BLaER1 treated with 17β-estradiol and CSF1 and Interleukin-3, amounts not matched to agents 10 nM and 100 nM (cell line): Measurements from ENCODE around the gene MTRF1L.

Source experiments
- H3K27ac ChIP-seq, 11 experiments: shearing (Covaris generic); formaldehyde crosslinking; 2 replicates each; pipeline ENCODE4 v1.8.1; 2022
- H3K27me3 ChIP-seq, 11 experiments: shearing (Covaris generic); formaldehyde crosslinking; 2 replicates each; pipeline ENCODE4 v1.8.1; 2022
- H3K36me3 ChIP-seq, 11 experiments: shearing (Covaris generic); formaldehyde crosslinking; 2 replicates each; pipeline ENCODE4 v1.8.1; 2022
- H3K4me1 ChIP-seq, 10 experiments: shearing (Covaris generic); formaldehyde crosslinking; 2 replicates each; pipeline ENCODE4 v1.8.1; 2022
- H3K4me2 ChIP-seq, 11 experiments: shearing (Covaris generic); formaldehyde crosslinking; 2 replicates each; pipeline ENCODE4 v1.8.1; 2022
- H3K4me3 ChIP-seq, 10 experiments: shearing (Covaris generic); formaldehyde crosslinking; 2 replicates each; pipeline ENCODE4 v1.8.1; 2022
- H3K9ac ChIP-seq, 11 experiments: shearing (Covaris generic); formaldehyde crosslinking; 2 replicates each; pipeline ENCODE4 v1.8.1; 2022
- H3K9me3 ChIP-seq, 11 experiments: shearing (Covaris generic); formaldehyde crosslinking; replicated peaks in 1 of 11; 2 replicates each; pipeline ENCODE4 v1.8.1; 2022
- H4K20me1 ChIP-seq, 11 experiments: shearing (Covaris generic); formaldehyde crosslinking; 2 replicates each; pipeline ENCODE4 v1.8.1; 2022
- Cebpa-rat ChIP-seq, 11 experiments: shearing (Covaris generic); IDR thresholded peaks; 2 replicates each; pipeline ENCODE4 v1.8.1; 2022

Gene MTRF1L

GRCh38 chr6:152948150-152948768 is 54.2 kb downstream of the MTRF1L start:
- no peak overlapping the region for H3K27ac ChIP-seq
- no peaks in the 10 kb centered on the region for H3K9me3 ChIP-seq
- TF ChIP-seq Cebpa-rat (IDR thresholded peaks at IDR 0.05) = no peak
- peak overlapping the region in 3 of 11 experiments; percentile 9 to 44 (median 17); a peak in 2 of 22 replicates for H3K9ac ChIP-seq
- H3K4me3 ChIP-seq = no peak overlapping the region
- peaks cover 0 to 8% (median 0%) of the 10 kb centered on the region in 10 experiments; a peak in 4 of 20 replicates for H3K4me1 ChIP-seq
- no peaks in the 10 kb centered on the region for H4K20me1 ChIP-seq
- peak overlapping the region in 2 of 11 experiments; percentile 16 to 42; a peak in 2 of 22 replicates for H3K4me2 ChIP-seq
- H3K36me3 ChIP-seq = no peaks in the 10 kb centered on the region
- H3K27me3 ChIP-seq = no peaks in the 10 kb centered on the region

DNA sequence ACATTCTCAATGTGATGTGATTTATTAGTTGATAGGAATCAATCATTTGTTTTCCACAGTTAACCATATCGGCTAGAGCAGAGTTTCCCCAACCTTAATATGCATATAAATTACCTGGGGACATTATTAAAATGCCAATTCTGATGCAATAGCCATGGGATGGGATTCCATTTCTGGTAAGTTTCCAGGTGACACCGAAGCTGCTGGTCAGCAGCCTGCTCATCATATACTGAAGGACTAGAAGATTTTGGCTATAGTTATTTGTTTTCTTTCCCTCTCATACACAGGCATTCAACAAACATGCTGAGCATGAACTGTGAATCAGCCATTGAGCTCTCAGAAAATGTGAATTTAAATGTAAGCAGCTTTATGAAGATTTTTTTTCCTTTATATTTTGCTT is 55.5 kb downstream of the MTRF1L start:
- Histone ChIP-seq H3K4me2 (no peak overlapping the region), H3K4me1 (peaks cover 0 to 2% (median 0%) of the 10 kb centered on the region in 10 experiments; a peak in 4 of 20 replicates)
- TF ChIP-seq Cebpa-rat (IDR thresholded peaks at IDR 0.05) = no peak

DNA sequence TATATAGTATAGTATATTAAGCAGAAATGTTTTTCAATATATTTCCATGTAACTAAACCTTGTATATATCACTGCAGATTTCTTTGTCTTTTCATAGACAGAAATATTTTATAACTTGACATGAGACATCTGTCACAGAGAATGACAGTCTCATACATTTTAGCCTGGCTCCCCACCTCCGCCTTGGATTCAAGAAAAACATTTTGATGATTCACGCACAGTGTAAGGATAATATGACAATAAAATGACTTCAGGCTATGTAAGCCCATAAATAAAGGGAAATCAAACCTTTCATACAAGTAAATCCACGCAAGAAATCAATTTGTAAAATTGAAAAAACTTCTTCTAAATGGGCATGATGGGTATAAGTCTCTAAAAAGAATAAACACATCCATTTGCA is 56.0 kb downstream of the MTRF1L start:
- H3K4me3 ChIP-seq = no peak overlapping the region
- H3K36me3 ChIP-seq = no peaks in the 10 kb centered on the region
- no peak for TF ChIP-seq Cebpa-rat (IDR thresholded peaks at IDR 0.05)
- H3K4me1 ChIP-seq = no peaks in the 10 kb centered on the region
- H4K20me1 ChIP-seq = no peaks in the 10 kb centered on the region
- H3K27ac ChIP-seq = no peak overlapping the region
- H3K27me3 ChIP-seq = no peaks in the 10 kb centered on the region
- no peak overlapping the region for H3K9ac ChIP-seq
- no peaks in the 10 kb centered on the region for H3K9me3 ChIP-seq
- H3K4me2 ChIP-seq = no peak overlapping the region

More for the DNA sequence above, 55.5 kb downstream of the MTRF1L start:
- H3K27ac ChIP-seq = no peak overlapping the region
- no peaks in the 10 kb centered on the region for H4K20me1 ChIP-seq
- H3K36me3 ChIP-seq = no peaks in the 10 kb centered on the region
- no peak overlapping the region for H3K9ac ChIP-seq
- no peaks in the 10 kb centered on the region for H3K27me3 ChIP-seq
- H3K4me3 ChIP-seq = no peak overlapping the region
- no peaks in the 10 kb centered on the region for H3K9me3 ChIP-seq

DNA sequence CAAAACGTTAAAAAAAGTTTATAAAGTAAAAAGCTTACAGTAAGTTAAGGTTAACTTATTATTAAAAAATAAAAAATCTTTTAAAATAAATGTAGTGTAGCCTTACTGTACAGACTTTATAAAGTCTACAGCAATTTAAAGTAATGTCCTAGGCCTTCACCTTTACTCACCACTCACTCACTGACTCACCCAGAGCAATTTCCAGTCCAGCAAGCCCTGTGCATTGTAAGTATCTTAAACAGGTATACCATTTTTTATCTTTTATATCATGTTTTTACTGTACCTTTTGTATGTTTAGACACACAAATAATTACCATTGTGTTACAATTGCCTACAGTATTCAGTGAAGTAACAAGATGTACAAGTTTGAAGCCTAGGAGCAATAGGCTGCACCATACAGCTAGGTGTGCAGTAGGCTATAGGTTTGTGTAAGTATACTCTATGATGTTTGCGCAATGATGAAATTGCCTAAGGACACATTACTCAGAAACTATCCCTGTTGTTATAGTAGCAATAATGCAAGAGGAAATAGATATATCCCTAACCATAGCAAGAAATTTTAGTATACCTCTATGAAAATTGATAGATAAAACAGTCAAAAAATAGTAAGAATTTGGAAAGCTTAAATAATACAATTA is 59.1 kb downstream of the MTRF1L start:
- no peaks in the 10 kb centered on the region for H3K36me3 ChIP-seq
- H3K4me3 ChIP-seq = no peak overlapping the region
- no peak overlapping the region for H3K4me2 ChIP-seq
- no peak overlapping the region for H3K27ac ChIP-seq
- no peaks in the 10 kb centered on the region for H4K20me1 ChIP-seq
- H3K9ac ChIP-seq = no peak overlapping the region
- H3K9me3 ChIP-seq = no peaks in the 10 kb centered on the region
- H3K4me1 ChIP-seq = no peaks in the 10 kb centered on the region
- H3K27me3 ChIP-seq = no peaks in the 10 kb centered on the region
- no peak for TF ChIP-seq Cebpa-rat (IDR thresholded peaks at IDR 0.05)

GRCh38 chr6:152942319-152942869 is 60.1 kb downstream of the MTRF1L start:
- Histone ChIP-seq H4K20me1 (no peaks in the 10 kb centered on the region), H3K4me3 (no peak overlapping the region), H3K36me3 (no peaks in the 10 kb centered on the region), H3K4me1 (no peaks in the 10 kb centered on the region), H3K27ac (no peak overlapping the region), H3K27me3 (no peaks in the 10 kb centered on the region), H3K9ac (no peak overlapping the region), H3K9me3 (no peaks in the 10 kb centered on the region), H3K4me2 (no peak overlapping the region)
- no peak for TF ChIP-seq Cebpa-rat (IDR thresholded peaks at IDR 0.05)

DNA sequence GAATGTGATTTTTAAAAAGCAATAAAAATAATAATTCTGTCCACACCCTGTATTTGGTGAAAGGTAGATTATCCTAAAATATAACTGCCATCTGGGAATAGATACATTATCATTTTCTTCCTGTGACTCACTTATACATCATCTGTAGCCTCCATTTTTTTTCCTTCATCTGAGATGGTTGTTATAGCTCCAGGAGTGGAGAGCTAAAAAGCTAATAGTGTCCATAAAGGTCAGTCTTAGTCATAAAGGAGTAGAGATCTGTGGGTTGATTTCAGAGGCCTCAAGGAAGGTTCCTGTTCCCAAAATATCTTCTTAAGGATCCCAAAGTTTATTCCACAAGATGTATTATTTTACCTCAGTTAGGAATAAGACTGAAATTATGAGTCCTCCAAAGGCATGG is 60.8 kb downstream of the MTRF1L start:
- Histone ChIP-seq H3K9ac (no peak overlapping the region), H4K20me1 (no peaks in the 10 kb centered on the region), H3K36me3 (no peaks in the 10 kb centered on the region), H3K4me3 (no peak overlapping the region), H3K27ac (no peak overlapping the region), H3K4me1 (no peaks in the 10 kb centered on the region), H3K4me2 (no peak overlapping the region), H3K9me3 (no peaks in the 10 kb centered on the region), H3K27me3 (no peaks in the 10 kb centered on the region)
- no peak for TF ChIP-seq Cebpa-rat (IDR thresholded peaks at IDR 0.05)
